Left lobe of liver (tissue), 2 donors: ENCODE data around the gene RAD52. TPM values are rescaled to one million over a fixed set of nuclear protein-coding genes. Genes with fewer than 3 reads are reported as not detected.

Experiments
- ATAC-seq: fragments of 200-7000 bp; cut with Tn5 transposase; one replicate; pipeline ENCODE4 v1.9.1; 2020; ENCODE audit warnings: mild to moderate bottlenecking, moderate library complexity
- DNase-seq: peaks from one replicate; pipeline ENCODE4 v3.0.0-alpha.2; 2020; ENCODE audit warnings: low spot score
- total RNA-seq: library from RNA; stranded (reverse); gene quantifications from one replicate; pipeline ENCODE4 v1.2.1, GENCODE V29; 2021
- donor health status: DM: no; HTN: no; CAD: no; lungs with moderate emphysema.
- donor health status: DM: no; HTN: yes; CAD: no.

The RAD52 gene
- total RNA-seq, 1 donor from 2014 or later: 9.2 TPM

- ATAC-seq (no peak), DNase-seq (no peak)
Observed at GRCh38 chr12:916240-916639, 33.3 kb downstream of the RAD52 start.

GRCh38 chr12:915090-915489 lies 34.4 kb downstream of the RAD52 start:
- ATAC-seq (no peak), DNase-seq (no peak)

GRCh38 chr12:913919-914698 lies 35.4 kb downstream of the RAD52 start:
- ATAC-seq: no peak
- no peak for DNase-seq

GRCh38 chr12:912466-913235 lies 36.8 kb downstream of the RAD52 start:
- DNase-seq (no peak), ATAC-seq (no peak)

- peak; percentile 23 for ATAC-seq
- no peak for DNase-seq
Observed at GRCh38 chr12:911191-911826, 38.2 kb downstream of the RAD52 start.

- no peak for ATAC-seq
- DNase-seq: no peak
Observed at GRCh38 chr12:910416-910815, 39.1 kb downstream of the RAD52 start.

- no peak for ATAC-seq
- DNase-seq: no peak
Observed at GRCh38 chr12:909861-910260, 39.6 kb downstream of the RAD52 start.

GRCh38 chr12:907413-908185 lies 41.9 kb downstream of the RAD52 start:
- DNase-seq: no peak
- no peak for ATAC-seq

- ATAC-seq: no peak
Observed at GRCh38 chr12:906062-906585, 43.4 kb downstream of the RAD52 start.

GRCh38 chr12:905261-906031 lies 44.0 kb downstream of the RAD52 start:
- ATAC-seq (no peak), DNase-seq (no peak)

More at GRCh38 chr12:906062-906585, 43.4 kb downstream of the RAD52 start:
- no peak for DNase-seq

GRCh38 chr12:904010-904414 lies 45.5 kb downstream of the RAD52 start:
- DNase-seq (no peak), ATAC-seq (no peak)

- ATAC-seq (peak; percentile 73), DNase-seq (no peak)
Observed at GRCh38 chr12:903055-903454, 46.4 kb downstream of the RAD52 start.

- ATAC-seq: peak; percentile 70
- no peak for DNase-seq
Observed at GRCh38 chr12:902581-902980, 46.9 kb downstream of the RAD52 start.

- ATAC-seq: no peak
Observed at GRCh38 chr12:897386-897785, 52.1 kb downstream of the RAD52 start.

GRCh38 chr12:896031-896430 lies 53.5 kb downstream of the RAD52 start:
- DNase-seq: no peak
- no peak for ATAC-seq

More at GRCh38 chr12:897386-897785, 52.1 kb downstream of the RAD52 start:
- no peak for DNase-seq

GRCh38 chr12:894226-894625 lies 55.3 kb downstream of the RAD52 start:
- DNase-seq (no peak), ATAC-seq (no peak)

- DNase-seq: no peak
- ATAC-seq: no peak
Observed at GRCh38 chr12:886206-886605, 63.3 kb downstream of the RAD52 start.

GRCh38 chr12:885701-886100 lies 63.8 kb downstream of the RAD52 start:
- ATAC-seq: no peak
- no peak for DNase-seq

- DNase-seq: no peak
- no peak for ATAC-seq
Observed at GRCh38 chr12:884746-885414, 64.6 kb downstream of the RAD52 start.
